ENCODE data around the gene CSK.
A peak's percentile ranks its signal among the peaks of the same experiment; 100 is the strongest.

CSK gene

DNA sequence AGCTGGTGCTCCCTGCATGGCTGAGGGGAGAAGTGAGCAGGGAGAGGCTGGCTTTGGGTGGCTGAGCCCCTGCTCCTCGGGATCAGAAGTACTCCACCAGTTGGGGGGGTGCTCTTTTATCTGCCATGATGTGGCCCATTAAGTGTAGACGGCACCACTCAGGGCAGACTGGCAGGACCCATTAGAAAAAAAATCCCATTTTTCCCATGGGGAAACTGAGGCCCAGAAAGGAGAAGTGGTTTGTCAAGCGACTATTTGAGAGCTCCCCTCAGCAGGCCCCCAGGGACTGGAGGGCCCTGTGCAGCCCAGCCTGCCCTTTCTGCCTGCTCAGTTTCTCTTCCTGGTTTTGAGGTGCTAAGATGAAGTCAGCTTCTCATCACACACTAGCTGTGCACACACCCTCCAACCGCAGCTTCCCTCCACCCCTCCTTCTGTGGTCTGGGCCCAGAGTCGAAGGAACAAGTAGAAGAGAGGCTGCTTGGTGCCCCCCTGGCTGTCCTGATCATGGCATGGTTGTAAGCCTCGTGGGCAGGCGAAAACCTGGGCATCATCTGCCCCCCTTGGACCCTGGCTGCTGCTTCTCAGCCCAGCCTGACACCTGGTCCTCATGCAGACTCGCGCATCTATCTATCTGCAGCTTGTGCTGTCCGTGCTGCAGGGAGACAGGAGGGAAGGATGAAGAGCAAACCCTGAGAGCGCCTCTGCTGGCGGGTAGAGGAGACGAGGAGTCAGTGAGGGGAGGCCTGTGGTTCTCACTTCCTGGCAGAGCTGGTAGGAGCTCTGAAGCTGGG is 5.6 kb downstream of the CSK start:
- peak; percentile 94 for DNase-seq
- peak; percentile 73 for ATAC-seq

DNA sequence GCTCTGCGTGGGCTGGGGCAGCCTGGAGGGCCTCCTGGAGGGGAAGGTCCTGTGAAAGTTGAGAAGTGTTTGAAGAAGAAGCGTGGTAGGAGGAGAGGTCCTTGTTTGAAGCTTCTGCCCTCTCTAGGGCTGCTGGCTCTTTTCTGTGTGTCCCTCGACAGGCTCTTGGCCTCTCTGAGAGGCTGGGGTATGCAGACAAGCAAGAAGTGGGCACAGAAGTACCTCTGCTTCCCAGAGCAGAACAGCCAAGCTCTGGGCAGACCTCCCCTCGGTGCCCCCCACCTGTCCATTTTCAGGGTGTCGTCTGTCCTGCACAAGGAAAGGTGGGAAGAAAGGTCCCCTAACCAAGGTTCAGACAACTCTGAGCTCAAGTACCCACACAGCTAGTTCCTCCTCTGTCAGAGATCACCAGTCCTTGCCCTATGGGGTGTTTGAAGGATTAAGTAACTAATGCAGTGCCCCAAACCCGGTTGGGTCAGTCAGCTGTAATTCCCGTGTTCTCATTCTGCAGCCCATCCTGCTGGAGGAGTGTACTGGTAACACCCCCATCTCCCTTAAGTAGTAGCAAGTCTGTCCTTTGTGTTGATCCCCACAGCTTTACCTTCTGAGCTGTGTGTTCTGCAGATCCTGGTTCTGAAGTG is 6.3 kb downstream of the CSK start:
- DNase-seq (no peak), ATAC-seq (no peak)

DNA sequence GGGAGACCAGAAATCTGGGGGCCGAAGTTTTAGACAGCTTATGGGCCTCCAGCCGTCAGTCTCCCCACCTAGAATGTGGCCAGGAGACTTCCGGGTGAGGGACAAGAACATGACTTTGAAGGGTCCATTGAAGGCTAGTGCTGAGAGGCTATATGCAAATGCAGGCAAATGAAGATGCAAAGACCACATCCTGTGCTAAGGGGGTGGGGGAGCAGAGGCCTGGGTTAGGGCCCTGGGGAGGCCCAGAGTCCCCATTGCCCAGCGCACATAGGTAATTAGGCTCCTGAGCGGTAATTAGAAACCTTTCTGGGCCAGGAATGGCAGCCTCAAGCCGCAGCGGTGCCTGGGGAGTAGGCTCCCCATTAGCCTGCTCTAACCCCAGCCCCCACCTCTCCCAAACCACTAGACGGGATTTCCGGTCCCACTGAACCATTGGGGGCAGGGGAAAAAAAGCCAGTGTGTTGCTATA is 6.8 kb downstream of the CSK start:
- peak; percentile 66 for DNase-seq
- ATAC-seq = peak; percentile 24

DNA sequence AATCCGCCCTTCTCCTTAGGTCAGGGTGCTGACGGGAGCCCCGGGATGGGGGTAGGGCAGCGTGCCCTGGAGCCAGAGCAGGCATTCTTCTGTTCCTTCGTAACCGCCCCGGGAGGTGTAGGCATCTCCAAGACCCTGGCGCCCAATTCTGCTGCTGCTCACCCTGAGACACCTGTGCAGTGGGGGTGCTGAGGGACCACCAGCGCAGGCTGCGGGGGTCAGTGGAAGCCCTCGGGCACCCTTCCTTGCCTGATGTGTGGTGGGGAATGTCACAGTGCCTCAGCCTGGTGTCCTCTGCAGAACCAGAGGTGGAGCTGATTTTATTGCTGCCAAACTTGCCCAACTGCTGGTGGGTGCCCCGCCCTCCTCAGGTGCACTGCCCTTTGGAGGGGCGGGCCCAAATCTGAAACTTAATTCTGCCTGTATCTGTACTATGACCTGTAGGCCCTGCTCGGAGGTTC is 7.3 kb downstream of the CSK start:
- ATAC-seq (no peak), DNase-seq (peak; percentile 52)

DNA sequence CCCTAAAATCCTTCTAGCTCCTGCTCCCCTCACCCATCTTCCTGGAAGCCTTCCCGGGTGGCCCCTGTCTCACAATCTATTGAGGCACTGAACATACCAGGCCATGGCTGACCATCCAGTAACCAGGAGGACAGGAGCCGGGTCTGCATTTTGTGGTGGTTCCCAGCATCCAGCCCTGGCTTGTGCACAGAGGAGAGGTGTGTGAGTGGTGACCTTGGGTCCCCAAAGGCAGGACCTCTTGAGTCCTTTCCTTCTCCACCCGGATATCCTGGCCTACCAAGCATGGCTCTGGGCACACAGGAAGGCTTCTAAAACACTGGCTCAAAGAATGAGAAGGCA is 7.8 kb downstream of the CSK start:
- ATAC-seq (no peak), DNase-seq (no peak)

DNA sequence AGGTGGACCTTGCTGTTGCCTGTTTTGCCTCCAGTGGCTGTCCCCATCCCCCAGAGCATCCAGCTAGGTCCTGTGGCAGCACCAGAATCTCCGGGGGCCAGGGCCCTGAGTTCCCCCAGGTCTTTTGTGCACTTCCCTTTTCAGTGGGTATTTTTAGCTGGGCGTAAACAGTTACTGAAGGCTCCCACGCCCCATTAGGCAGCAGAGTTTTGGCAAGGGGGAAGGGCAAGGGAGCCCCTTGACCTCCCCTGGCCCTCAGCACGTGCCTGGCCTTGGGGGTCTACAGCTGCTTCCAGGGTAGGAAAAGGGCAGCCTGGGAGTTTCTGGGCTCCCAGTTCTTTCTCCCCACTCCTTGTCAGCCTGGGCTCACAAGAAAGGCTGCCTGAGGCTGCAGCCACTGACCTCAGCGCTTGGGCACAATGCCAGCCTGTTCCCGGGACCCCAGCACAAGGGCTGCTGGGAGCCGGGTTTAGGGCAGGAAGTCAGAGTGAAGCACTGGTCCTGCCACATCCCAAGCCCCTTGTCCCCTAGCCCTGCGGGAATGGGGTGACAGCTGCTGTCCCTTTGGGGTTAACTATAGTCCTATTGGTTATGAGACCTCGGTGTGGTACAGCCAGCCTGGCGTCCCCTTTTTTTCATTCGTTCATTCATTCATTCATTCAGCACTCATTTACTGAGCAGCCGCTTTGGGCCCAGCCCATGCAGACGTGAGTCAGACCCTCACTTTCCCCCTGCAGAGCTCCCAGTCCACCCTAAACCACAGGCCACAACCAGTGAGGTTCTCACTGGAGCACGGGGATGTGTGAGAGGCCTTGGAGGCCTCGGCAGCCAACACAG is 8.4 kb downstream of the CSK start:
- ATAC-seq (peak; percentile 10), DNase-seq (peak; percentile 66)

DNA sequence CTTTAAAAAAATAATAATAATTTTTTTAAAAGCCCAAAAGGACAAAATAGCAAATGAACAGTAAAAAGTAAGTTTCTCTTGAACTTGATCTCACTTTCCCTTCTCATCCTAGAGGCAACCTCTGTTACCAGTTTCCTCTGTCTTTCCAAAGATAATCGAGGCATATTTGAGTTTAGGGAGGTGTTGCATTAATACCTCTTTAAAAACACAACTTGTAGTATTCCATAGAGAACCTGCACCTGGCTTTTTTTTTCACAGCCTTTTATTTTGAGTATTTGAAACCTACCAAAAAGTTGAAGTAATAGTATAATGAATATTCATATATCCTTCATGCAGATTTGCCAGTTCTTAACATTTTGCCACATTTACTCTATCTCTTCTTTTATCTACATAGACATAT is 9.1 kb downstream of the CSK start:
- ATAC-seq (no peak), DNase-seq (no peak)

DNA sequence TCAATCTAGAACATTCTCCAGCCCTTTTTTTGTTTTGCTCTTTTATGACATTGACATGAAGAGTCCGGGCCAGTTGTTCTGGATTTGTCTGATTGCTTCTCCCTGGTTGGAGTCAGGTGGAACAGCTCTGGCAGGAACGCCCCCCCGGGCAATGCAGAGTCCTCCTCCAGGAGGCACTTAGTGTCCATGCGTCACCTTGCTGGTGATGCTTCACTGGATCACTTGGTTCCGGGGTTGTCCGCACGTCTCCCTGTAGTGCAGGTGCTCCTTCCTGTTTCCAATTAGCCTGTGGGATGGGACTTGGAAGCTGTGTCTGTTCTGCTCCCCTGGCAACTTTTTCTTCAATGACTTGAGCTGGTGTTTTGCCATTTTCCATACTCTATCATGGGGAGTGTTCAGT is 9.8 kb downstream of the CSK start:
- DNase-seq (no peak), ATAC-seq (no peak)

DNA sequence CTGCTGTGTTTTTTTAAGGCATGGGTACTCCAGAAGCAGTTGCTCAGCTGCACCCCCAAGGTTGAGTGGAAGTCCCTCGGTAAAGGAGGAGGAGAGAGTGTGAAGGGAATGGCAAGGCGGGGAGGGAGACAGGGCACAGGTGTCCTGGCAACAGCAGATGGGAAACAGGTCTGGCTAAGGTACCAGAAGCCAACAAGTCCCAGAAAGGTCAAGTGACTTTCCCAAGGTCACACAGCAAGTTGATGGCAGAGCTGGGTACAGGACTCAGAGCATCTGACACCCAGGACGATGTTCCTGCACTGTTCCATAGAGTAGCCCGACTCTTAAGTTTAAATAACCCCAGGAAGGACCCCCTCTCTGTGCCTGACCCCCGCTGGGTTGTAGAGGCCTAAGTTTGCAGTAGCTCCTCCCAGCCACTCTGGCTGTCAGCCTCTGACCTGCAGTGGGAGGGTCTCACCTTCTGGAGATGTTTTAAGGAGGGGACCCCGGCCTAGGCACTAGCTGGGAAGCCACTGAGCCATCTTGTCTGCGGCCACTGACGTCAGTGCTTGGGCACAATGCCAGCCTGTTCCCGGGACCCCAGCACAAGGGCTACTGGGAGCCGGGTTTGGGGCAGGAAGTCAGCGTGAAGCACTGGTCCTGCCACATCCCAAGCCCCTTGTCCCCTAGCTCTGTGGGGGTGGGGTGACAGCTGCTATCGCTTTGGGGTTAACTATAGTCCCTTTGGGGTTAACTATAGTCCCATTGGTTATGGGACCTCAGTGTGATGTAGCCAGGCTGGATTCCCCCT is 10.5 kb downstream of the CSK start:
- ATAC-seq (no peak), DNase-seq (no peak)

DNA sequence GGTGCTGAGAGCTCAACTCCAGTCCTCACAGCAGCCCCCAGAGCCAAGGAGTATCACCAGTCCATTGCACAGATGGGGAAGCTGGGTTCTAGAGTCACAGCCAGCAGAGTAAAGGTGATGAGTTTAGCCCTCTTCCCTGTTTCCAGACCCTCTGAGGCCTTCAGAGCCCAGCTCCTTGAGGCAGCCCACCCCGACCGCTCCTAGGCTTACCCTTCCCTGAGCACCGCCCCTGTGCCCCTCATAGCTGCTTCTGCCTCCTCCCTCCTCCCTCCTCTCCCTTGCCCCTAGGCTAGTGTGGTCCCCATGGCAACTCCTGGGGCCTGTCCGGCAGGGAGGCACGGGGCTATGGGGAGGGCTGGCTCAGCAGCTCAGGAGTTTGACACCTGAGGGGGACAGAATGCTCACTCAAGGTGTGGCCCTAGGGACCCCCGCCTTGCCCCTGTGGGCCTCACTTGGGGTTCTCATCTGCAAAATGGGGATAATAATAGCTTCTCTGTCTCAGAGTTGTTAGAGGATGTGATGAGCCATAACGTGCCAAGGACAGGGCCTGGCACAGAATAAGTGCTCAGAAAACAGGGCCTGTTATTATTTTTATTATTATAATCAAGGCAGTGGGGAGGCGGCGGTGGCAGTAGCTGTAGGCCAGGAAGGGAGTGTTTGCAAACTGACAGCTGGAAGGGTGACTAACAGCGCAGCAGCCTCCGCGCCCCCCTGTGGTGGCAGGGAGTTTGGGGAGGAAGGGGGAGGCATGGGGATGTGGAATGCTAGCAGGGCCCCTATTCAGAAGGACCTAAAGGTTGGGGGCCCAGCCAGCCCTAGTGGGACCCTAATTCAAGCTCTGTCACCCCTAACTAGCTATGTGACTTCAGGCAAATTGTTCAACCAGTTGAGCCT is 11.5 kb downstream of the CSK start:
- DNase-seq (peak; percentile 81), ATAC-seq (peak; percentile 28)

DNA sequence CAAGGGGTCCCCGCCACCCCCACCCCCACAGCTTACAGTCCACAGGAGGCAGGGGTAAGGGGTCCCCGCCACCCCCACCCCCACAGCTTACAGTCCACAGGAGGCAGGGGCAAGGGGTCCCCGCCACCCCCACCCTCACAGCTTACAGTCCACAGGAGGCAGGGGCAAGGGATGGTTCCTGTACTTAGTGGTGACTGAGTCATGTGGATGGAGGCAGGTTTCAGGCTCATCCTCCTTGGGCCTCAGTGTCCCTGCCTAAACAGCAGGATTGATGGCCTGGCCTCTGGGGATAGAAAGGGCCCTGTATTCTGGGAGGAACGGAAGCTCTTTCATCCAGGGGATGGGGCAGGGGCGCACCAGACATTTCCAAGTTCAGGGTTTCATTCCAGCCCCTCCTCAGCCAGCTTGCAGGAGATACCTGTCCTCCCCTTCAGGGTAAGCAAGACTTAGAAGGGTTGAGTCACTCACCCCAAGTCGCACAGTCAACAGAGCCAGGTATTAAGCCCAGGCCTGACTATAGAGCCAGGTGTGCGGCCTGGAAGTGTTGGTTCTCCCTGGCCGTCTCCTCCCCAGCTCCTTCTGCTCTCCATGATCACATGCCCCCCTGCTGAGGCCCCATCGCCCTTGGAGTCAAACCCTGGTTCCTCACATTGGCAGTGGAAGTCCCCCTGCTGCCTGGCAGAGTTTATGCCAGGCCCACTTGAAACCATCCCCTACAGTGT is 12.5 kb downstream of the CSK start:
- DNase-seq = no peak
- ATAC-seq = no peak

DNA sequence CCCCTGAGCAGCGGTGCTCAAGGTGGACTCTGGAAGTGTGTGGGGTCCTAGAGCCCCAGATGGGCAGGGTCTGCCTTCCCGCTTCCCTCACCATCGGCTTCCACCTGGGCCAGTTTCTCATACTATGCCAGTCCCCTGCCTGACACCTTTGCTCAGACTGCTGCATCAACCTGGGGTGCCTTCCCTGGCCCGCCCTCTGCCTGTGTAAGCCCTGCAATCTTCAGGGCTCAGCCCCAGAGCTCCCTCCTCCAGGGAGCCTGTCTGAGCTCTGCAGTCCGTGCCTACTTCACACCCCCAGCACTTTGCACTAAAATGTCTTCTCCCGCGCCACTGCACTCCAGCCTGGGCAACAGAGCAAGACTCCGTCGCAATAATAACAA is 13.1 kb downstream of the CSK start:
- no peak for ATAC-seq

DNA sequence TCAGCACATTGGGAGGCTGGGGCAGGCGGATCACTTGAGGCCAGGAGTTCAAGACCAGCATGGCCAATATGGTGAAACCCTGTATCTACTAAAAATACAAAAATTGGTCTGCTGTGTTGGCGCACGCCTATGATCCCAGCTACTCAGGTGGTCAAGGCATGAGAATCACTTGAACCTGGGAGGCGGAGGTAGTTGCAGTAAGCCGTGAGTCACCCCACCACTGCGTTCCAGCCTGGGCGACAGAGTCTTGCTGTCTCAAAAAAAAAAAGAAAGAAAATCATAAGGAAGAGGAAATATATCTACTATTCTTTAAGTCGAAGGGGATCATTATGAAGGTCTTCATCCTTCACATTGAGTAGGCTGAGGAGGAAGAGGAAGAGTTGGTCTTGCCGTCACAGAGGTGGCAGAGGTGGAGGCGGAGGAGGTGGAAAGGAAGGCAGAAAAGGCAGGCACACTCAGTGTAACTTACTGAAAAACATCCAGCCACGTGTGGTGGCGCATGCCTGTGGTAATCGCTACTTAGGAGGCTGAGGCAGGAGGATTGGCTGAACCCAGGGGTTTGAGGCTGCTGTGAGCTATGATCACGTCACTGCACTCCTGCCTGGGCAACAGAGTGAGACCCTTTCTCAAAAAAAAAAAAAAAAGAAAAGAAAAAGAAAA is 14.2 kb downstream of the CSK start:
- ATAC-seq (peak; percentile 38), DNase-seq (peak; percentile 57)

More for the DNA sequence above, 13.1 kb downstream of the CSK start:
- no peak for DNase-seq

DNA sequence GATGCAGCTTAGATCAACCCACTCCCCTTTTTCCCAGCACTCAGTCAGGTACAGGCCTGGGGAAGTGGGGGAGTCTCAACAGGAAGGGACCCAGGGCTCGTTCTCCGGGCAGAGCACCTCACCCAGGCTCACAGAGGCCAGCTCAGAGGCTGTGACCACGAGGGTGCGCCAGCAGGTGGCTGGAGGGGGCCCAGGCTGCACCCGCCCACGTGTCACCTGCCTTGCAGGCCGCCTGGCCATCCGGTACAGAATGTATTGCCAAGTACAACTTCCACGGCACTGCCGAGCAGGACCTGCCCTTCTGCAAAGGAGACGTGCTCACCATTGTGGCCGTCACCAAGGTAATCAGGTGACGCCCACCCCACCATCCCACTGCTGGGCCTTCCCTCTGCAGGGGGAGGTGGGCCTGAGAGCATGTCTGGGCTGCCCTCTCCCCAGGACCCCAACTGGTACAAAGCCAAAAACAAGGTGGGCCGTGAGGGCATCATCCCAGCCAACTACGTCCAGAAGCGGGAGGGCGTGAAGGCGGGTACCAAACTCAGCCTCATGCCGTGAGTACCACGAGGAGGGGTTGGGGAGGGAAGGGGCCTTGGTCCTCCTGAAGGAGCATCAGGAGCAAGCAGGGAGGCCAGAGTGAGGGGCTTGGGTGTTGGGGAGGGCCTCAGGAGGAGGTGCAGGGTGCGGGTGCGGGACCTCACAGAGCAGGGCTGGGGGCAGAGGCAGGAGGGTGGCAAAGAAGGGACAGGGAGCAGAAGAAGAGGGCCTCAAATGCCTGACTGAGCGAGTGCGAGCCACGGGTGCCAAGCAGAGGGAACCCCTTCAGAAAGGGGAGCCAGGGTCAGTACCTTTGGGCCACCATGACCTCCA is 16.7 kb downstream of the CSK start:
- DNase-seq = no peak
- no peak for ATAC-seq

DNA sequence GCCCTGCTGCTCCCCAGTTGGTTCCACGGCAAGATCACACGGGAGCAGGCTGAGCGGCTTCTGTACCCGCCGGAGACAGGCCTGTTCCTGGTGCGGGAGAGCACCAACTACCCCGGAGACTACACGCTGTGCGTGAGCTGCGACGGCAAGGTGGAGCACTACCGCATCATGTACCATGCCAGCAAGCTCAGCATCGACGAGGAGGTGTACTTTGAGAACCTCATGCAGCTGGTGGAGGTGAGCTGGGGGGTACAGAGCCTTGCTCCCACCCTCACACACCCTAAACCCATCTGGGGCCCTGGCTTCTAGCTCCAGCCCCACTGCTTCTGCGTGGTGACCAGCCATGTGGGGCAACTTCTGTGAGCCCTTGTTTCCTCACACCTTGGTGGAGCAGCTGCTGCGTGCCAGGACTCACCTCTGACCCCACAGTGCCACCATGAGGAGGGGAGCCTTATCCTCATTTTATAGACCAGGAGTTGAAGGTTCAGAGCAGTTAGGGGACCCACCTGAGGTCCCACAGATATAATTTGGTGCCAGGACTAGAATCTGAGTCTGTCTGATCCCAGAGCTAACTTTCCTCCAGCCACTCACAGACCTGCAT is 17.5 kb downstream of the CSK start:
- DNase-seq = no peak
- ATAC-seq = peak; percentile 9

DNA sequence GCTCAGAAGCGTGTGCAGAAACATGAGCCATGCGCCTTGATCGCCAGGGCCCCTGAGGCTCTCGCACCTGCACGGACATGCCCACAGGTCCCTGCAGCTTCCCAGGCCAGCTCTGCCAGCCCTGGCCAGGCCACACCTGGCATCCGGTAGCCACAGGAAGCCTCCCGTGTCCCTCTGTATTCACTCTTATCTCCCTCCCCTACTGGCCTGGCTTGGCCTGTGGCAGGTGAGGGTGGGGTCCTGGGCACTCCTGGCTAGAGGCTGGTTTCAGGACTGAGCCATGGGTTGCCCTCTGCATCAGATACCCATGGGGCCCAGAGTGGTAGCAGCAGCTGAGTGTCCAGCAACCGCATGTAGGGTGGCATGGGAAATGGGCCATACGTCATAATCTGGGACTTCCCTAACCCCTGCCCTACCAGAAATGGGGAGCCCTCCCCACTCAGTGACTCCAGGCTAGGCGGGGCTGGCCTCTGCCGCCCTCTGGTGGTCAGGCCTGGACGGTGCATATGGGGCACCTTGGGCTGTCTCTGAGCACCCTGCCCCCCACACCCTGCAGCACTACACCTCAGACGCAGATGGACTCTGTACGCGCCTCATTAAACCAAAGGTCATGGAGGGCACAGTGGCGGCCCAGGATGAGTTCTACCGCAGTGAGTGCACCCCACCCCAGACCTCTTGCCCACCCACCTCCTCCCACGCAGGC is 18.1 kb downstream of the CSK start:
- DNase-seq = peak; percentile 89
- peak; percentile 90 for ATAC-seq

DNA sequence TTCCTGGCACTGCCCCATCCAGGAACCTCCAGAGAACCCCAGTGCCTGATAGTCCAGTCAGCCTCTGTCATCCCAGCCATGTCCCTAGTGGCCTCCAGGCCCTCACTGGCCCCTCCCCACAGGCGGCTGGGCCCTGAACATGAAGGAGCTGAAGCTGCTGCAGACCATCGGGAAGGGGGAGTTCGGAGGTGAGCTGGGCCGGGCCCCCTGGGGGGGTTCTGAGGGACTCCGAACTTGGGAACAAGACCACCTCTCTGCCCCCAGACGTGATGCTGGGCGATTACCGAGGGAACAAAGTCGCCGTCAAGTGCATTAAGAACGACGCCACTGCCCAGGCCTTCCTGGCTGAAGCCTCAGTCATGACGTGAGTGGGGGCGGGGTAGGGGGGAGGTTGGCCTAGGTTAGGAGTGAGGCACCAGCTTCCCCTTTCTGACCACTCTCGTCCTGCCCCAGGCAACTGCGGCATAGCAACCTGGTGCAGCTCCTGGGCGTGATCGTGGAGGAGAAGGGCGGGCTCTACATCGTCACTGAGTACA is 18.7 kb downstream of the CSK start:
- DNase-seq = no peak
- no peak for ATAC-seq
